ENCODE data around the gene GLDN.
"Not testable (repeated sequence)": the region's sequence is repeated elsewhere in the genome, so short reads cannot be mapped to it uniquely, and the experiment has no call there.

The GLDN gene

DNA sequence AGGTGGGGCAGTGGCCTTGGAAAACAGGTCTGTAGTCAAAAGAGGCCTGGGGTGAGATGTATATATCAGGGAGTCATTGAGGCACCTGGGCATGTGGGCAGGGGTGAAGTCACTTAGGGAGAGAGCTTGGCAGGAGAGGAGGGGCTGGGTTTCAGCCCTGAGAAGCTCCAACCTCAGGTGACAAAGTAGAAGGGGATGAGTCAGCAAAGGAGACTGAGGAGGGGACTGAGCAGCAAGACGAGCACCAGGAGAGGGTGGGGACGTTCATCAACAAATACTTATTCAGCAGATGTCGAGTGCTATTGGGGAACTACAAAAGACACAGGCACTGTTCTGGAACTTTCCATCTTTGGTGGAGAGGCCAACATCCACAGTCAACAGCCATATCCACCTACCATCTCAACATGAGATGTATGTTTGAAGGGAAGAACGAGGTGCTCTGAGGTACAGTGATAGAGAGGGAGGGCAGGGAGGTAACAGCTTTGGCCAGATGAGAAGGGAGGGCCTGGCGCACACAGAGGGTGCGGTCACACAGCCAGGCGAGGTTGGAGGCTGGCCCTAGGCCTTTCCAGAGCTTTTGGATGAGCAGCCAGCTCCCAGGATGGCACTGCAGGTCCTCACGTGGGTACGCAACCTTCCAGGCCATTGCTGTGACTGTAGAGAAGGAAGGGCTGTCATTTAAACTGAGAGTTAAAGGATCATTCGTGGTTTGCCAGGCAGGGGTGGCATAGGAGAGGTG lies 45.7 kb downstream of the GLDN start:
- DNase-seq (ENCODE audit: low read depth in 2 of 3, low spot score in 2 of 3), result no peak

DNA sequence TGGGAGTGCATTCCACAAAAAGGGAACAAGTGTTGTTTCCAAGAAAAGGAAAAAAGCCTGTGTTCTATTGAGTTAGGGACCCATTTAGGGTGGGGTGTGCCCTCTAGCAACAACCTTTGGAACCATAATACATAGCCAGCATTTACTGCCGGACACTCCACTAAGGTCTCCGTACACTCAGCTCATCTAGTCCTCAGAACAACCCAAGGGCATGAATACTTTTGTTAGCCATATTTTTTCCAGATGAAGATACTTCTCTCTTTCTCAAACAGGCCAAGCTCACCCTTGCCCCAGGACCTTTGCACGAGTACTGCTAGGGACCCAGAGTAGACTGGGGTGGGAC lies 46.2 kb downstream of the GLDN start:
- DNase-seq (ENCODE audit: low read depth in 2 of 3, low spot score in 2 of 3), result no peak

DNA sequence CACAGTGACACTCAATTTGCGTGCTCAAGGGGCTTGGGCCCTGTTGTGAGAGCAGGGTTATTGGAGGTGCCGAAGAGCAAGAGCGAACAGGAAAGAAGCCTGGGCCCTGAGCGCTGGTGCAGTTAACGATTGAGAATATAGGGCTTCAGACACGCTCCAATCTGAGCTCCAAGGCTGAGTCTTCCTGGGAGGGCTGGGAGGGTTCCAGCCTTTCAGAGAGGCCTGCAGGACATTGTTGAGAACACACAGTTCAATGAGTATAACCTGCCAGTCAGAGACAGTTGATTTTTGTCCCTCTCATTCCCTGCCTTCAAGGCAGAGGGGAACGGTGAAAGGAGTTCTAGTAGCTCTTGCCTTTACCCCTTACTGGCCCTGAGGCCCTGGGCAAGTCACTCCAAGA lies 47.3 kb downstream of the GLDN start:
- no peak for DNase-seq (ENCODE audit: low read depth in 2 of 3, low spot score in 2 of 3)

DNA sequence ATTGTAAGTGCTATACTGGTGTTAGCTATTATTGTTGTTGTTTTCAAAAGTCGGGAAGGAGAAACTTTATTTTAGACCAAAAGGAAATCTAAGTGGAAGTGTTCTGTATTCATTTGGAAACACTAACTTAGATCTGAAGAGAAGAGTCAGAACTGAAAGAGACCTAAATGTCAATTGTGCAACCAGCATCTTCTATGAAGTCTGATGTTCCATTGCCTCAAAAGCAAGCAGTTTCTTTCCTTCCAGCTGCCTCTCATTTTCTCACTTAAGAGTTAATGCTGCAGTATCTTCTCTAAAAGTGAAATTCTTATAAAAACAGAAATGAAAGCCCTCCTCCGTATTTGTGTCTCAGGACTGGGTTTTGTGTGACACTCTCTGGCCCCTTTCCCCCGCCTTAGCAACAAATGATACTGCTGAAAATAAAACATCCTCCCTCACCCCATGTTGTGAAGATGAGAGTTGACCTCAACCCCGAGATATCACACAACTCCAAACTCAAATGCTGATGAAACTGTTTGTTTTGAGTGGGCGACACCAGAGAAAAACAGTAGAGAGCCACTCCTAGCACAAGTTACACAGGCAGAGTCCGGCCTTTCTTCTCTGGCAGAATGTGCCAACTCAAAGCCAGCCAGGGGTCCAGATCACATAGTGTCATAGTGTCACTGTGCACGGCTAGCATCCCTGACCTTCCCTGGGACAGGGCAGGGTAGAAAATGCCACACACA lies 48.9 kb downstream of the GLDN start:
- no peak for DNase-seq (ENCODE audit: low read depth in 2 of 3, low spot score in 2 of 3)

DNA sequence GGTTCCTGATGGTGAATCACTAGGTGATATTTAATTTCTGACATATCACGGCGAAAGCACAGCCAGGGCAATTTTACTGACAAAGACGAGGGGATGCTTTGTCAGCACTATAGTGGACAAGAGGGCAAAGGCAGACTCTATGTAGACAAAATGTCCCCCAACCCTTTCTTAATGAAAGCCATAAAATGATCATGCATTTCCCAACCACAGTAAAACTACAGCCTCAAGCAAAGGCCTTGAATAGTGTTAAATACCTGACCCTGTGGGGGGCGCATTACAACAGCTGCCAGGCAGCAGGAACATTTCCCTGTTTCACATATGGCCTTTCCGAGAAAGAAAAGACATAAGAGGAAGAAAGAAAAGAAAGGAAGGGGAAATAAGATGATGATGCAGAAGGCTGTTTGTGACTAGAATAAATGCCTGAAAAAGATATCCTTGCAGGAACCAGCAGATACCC lies 49.5 kb downstream of the GLDN start:
- DNase-seq (ENCODE audit: low read depth in 2 of 3, low spot score in 2 of 3), result no peak

DNA sequence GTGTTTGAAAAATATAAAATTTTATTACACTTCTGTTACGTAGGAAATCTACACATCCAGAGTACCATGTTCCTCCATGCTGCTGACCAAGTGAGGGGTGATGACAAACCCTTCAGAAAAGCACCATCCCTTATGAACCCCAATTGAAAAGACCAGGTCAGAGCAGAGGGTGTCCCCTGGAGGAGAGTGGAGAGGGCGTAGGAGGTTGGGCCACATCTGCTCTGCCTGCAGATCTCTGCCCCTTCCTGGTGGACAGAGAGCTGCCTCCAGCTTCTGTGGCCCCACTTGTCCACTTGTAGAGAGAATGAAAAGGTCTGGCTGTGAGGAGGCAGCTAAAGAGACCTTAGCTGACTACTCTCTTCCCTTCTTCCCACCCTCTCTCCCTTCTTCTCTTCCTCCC lies 55.5 kb downstream of the GLDN start:
- no peak for DNase-seq (ENCODE audit: low read depth in 2 of 3, low spot score in 2 of 3)

DNA sequence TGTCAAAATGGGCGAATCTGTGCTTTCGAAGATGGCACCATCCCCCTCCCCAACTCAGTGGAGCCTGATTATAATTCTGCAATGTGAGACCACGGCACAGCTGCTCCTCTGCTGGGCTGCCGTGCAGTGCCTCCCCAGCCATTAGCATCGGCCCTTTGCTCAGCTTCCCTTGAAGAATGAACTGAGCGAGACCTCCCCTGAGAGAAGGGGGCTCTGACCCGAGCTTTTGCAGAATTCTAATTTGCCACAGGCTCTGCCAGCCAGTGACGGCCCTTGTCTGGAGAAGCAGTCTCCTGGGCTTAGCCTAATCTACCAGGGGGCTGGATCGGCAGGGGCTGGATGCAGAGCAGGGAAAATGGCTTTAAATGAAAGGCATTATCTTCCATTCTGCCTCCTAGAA lies 57.2 kb downstream of the GLDN start:
- DNase-seq (ENCODE audit: low read depth in 2 of 3, low spot score in 2 of 3), result no peak

DNA sequence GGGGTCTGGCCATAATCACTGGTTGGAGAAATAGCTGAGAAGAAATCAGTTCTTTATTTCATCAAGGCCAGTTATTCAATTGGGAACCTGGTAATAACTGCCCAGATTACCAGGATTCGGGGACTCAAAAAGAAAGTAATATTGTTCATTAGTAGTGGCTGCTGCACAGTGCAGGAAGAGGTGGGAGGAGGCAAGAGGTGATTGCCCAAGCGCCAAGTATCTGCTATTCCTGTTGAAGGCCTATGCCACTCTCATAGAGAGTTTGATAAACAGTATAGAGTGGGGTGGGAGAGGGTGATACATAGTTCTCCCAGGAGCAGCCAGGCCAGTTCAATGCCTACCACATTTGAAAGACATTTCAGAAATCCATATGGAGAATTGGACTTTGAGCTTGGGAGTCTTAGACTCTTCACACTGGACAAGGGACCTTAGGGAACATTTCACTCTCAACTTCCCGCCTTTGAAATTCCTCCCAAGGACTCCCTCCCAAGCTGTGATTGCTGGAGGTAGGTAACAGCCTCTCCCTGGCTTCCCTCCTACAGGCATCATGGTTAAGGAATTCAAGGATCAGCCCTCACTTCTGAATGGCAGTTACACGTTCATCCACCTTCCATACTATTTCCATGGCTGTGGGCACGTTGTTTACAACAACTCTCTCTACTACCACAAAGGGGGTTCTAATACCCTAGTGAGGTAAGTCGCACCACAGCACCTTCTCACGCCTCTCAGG lies 59.8 kb downstream of the GLDN start:
- no peak for DNase-seq (ENCODE audit: low read depth in 2 of 3, low spot score in 2 of 3)

DNA sequence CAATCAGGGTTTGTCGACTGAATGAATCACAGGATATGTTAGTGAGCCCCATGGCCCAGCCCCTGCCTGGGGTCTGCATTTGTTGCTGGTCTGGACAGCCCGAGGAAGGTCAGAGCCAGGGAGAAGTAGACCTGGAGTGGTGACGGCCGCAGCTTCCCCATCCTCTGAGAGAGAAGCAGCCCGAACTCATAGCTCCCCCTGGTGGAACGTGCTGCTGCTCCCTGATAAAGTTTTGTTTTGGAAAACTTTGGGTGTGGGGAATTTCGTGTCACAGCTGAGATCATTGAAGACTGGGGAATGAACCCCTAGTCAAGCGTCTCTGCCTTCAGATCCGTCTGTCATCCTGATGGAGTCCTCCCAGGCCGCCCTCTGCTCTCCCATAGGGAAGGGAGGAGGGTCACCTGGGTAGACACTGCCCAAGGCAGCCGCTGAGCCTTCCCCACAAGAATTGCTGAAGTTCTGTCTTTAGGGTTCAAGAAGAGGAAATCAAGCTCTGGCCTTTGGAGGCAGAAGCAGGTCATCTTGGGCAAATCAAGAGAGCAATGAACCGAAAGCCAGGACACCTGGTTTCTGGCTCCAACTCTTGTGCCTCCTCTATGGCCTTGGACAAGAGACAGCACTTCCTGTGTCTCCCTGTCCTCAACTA lies 60.5 kb downstream of the GLDN start:
- no peak for DNase-seq (ENCODE audit: low read depth in 2 of 3, low spot score in 2 of 3)

DNA sequence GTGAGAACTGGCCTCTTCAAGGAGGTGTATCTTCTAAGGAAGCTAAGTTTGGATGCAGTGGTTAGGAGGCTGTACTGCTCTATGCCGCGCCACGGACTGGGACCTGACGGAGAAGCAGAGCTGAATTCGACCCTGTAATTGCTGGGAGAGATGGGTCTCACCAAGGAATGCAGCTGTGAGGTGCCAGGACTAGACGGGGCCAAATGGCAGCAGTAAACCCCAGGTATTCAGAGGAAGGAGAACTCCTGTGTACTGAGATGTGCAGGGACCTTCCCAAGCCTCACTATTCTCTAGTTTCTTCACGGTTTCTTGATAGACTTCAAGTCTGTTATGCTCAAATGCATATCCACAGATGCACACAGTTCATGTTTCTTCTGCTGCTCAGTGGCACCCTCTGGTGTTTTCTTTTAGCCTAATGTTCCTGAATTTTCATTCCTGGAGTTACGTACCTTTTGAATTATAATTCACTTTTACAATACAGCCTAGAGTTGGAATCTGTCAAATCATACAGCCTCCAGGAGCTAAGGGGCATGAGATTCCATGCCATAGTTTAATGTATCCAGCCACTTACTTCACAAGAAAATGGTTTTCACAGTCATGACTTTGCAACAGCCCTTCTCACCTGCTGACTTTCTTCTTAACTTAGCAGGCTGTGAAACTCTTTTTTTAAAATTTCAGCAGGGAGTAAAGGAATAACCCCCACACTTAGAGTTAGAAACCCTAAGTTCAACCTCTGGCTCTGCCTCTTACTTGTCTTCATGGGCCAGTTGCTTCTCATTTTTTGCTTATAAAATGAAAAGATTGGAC lies 61.8 kb downstream of the GLDN start:
- DNase-seq (ENCODE audit: low read depth in 2 of 3, low spot score in 2 of 3), result no peak

DNA sequence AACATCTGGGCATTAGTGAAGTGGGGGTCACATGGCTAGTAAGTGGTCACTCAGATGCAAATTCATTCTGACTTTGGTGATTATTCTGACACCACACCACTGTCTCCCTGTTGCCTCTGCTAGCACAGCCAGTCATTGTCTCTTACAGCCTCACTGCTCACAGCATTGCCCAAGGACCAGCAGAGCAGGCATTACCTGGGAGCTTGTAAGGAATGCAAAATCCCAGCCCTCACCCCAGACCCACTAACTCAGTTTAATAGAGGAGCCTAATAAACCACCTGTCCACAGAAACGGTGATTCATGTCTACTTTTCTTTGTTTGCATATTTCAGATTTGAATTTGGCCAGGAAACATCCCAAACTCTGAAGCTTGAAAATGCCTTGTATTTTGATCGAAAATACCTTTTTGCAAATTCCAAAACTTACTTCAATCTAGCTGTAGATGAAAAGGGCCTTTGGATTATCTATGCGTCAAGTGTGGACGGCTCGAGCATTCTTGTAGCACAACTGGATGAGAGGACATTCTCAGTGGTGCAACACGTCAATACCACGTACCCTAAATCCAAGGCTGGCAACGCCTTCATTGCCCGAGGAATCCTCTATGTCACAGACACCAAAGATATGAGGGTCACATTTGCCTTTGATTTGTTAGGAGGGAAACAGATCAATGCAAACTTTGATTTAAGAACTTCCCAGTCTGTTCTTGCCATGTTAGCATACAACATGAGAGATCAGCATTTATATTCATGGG lies 62.7 kb downstream of the GLDN start:
- no peak for DNase-seq (ENCODE audit: low read depth in 2 of 3, low spot score in 2 of 3)

DNA sequence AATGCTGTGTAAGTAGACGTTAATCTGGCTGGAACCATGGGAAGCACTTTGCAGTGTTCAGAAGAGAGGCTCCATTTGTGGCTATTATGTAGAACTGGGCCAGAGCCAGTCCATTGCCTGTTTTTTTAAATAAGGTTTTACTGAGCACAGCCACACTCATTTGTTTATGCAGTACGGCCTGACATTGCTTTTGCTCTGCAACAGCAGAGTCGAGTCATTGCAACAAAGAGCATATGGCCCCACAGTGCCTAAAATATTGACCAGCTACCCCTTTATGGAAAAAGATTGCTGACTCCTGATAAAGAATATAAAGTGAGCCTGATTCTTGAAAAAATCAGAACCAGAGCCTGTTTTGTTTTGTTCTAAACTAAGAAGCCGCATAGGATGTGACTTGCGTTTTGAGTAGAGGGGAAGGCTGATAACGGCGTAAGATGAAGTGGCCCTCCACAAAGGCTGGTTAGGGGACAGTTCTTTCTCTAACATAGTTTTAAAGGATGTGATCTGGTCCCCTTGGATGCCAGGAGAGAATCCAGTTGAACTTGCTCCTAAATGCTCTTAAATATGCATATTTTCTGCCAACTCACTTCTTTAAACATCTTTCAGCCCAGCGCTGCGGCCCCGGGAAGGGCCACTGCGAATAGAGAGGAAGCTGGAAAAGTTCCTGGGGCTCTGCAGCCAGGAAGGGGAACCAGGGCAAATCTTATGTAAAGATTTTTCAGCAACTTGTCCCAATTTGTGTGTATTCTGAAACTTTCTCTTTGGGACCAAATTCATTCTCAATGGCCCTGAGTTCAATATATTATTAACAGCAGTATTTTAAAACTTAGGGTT lies 64.5 kb downstream of the GLDN start:
- DNase-seq (ENCODE audit: low read depth in 2 of 3, low spot score in 2 of 3), result no peak

DNA sequence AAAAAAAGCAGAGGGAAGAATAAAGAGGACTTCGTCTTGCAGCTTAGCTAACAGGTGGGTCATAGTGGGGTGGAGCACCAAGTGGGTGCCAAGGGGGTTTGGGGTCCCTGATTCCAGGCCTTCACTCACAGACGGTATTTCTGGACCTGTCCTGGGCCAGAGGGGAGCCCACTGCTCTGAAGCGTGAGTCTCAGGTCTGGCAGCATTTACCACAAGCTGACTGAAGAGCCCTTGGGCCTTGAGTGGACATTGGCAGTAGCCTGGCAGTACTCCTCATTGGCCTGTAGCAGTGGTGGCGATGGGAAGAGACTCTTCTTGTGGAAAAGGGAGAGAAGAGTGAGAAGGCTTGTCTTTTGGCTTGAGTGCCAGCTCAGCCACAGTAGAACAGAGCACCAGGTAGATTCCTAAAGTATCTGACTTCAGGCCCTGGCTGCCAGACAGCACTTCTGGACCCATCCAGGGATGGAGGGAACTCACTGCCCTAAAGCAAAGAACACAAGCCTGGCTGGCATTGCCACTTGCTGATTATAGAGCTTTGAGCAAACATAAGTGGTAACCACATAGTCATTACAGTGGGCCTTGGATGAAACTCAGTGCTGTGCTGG lies 72.9 kb downstream of the GLDN start:
- no peak for DNase-seq (ENCODE audit: low read depth in 2 of 3, low spot score in 2 of 3)

DNA sequence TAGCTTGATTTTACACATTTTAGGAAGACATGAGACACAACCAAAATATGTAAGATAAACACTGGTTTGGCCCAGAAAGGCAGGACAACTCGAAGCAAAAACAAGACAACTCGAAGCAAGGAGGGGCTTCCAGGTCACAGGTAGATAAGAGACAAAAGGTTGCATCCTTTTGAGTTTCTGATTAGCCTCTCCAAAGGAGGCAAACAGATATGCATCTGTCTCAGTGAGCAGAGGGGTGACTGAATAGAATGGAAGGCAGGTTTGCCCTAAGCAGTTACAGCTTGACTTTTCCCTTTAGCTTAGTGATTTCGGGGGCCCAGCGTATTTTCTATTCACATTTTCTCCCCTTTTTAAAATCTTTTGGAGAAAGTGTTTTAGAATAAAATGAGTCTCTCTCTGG lies 74.7 kb downstream of the GLDN start:
- no peak for DNase-seq (ENCODE audit: low read depth in 2 of 3, low spot score in 2 of 3)

DNA sequence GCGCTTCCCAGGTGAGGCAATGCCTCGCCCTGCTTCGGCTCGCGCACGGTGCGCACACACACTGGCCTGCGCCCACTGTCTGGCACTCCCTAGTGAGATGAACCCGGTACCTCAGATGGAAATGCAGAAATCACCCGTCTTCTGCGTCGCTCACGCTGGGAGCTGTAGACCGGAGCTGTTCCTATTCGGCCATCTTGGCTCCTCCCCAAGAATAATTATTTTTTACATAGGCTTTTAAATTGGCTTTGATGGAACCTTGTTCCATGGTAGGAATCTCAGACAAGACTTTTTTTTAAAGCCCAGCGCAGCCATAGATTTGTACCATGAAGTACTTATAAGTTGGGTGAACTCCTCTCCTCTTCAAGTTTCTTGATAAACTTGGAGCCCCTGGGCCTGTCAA lies 81.6 kb downstream of the GLDN start:
- not testable (repeated sequence) for DNase-seq (ENCODE audit: low read depth in 2 of 3, low spot score in 2 of 3)

DNA sequence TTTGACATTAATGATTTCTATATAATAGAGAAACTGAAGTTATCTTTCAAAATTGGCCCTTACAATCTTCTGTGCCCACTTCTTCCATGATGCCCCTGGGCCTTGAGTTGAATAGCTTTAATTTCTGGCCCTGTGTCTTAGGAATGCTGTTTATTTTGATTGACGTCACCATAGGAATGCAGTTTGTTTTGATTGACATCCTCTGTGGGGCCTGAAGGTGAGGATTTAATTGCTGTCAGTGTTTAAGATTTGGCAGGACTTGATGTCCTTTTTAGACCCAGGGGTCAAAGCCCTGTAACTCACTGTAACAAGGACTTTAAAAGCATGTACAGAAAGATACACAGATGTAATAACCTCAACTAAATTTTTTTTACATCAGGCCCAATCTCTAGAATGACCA lies 83.3 kb downstream of the GLDN start:
- no peak for DNase-seq (ENCODE audit: low read depth in 2 of 3, low spot score in 2 of 3)

DNA sequence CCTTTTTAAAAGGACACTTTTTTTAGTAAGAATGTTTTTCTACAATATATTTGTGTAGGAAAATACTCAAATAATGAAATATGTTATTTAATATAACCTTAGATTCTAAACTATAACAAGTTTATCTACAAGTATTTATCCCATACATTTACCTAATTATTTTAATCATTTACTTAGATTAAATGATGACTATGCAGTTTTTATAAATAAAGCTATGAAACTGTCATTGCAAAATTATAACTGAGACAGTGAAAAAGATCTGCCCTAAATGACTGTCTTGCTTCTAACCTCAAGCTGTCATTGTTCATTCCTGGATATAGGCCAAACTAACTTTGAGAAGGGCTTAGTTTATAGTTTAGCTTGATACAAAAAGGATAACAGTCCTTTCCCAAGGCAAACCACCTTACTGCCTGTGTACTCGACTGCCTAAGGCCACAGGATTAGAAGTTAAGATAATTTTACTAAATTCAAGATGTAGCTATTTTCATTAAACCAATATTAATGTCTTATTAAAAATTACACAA lies 84.1 kb downstream of the GLDN start:
- DNase-seq (ENCODE audit: low read depth in 2 of 3, low spot score in 2 of 3), result no peak

DNA sequence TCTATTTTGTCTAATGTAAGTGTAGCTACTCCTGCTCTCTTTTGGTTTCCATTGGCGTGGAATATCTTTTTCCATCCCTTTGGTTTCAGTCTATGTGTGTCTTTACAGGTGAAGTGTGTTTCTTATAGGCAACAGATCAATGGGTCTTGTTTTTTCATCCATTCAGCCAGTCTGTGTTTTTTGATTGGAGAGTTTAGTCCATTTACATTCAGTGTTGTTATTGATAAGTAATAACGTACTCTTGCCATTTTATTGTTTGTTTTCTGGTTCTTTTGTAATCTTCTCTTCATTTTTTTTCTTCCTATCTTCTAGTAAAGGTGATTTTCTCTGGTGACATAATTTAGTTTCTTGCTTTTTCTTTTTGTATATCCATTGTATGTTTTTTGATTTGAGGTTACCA lies 97.1 kb downstream of the GLDN start:
- DNase-seq (ENCODE audit: low read depth in 2 of 3, low spot score in 2 of 3), result no peak

Data from activated CD8-positive, alpha-beta memory T cell treated with anti-CD3 and anti-CD28 coated beads for 48 hours (primary cell).